Measurements from ENCODE around the gene COL17A1. TPM values are rescaled to one million over a fixed set of nuclear protein-coding genes. Genes with fewer than 3 reads are reported as not detected.

Gene COL17A1
- total and polyA plus RNA-seq, 9 of the 15 experiments (the other 6 are each of a cell fraction or from before 2014, with no cell fraction given), result not detected

DNA sequence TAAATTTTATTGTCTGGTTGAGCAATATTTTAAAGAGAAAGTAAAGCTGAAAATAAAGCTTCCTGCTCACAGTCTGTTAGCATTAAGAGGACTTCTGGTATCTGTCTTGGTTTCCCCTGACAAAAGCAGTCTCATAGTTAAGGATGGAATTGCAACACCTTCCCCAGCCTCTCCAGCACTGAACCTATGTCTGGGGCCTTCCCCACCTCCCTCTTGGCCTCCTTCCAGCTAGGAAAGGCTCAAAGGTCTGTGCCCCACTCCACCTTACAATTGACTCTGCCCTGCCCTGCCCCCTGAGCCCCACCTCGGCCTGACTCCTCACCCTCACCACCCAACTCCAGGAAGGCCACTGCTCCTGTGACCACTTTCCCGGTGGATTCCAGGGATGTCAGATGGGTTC lies 33.2 kb downstream of the COL17A1 start:
- Histone ChIP-seq H3K9ac (ENCODE audit: insufficient read depth in 1 of 2, low read depth in 2 of 2, low read length in 2 of 2) (no peak overlapping the region), H3K9me1 (ENCODE audit: control insufficient read depth, insufficient read depth, low read length) (no peaks in the 10 kb centered on the region), H3K79me2 (ENCODE audit: control insufficient read depth, insufficient read depth, low read length) (no peaks in the 10 kb centered on the region), H3K4me1 (replicated peaks in 1 of 2; ENCODE audit: control insufficient read depth in 2 of 2, insufficient read depth in 2 of 2, low read length in 2 of 2) (no peaks in the 10 kb centered on the region), H3K4me3 (no peak overlapping the region), H4K20me1 (replicated peaks; ENCODE audit: control insufficient read depth, insufficient read depth, low read length) (no peaks in the 10 kb centered on the region), H3K27ac (ENCODE audit: extremely low read depth, low read depth, low read length) (no peak overlapping the region), H3K27me3 (ENCODE audit: control insufficient read depth in 2 of 2, insufficient read depth in 2 of 2, low read length in 2 of 2) (peaks cover 2 to 46% of the 10 kb centered on the region in 2 experiments; a peak in 2 of 5 replicates), H3K9me3 (replicated peaks; ENCODE audit: control insufficient read depth, insufficient read depth, low read depth, low read length) (no peaks in the 10 kb centered on the region), H2AFZ (ENCODE audit: low read depth, low read length) (no peak overlapping the region), H3K4me2 (ENCODE audit: insufficient read depth, low read length) (no peak overlapping the region), H3K36me3 (ENCODE audit: control insufficient read depth, insufficient read depth, low read length) (no peaks in the 10 kb centered on the region)
- BruUV-seq (replicated peaks), result no TSS peak
- CTCF ChIA-PET (ENCODE audit: low intra/inter-chr PET ratio), result no interaction called here
- ATAC-seq, result no peak
- WGBS (ENCODE audit: insufficient coverage, low coverage, missing lambda C conversion rate), result 0% methylated on average over 2 of the region's 2 CpGs
- intact Hi-C loops (cut with micrococcal nuclease) (no loop called here), in situ Hi-C loops (cut with MboI) (no loop called here)
- POLR2A ChIA-PET, result no interaction called here
- no peak for TF ChIP-seq ARHGAP35 (IDR thresholded peaks at IDR 0.05; ENCODE audit: partially characterized antibody)
- TF ChIP-seq, protein P1, sequence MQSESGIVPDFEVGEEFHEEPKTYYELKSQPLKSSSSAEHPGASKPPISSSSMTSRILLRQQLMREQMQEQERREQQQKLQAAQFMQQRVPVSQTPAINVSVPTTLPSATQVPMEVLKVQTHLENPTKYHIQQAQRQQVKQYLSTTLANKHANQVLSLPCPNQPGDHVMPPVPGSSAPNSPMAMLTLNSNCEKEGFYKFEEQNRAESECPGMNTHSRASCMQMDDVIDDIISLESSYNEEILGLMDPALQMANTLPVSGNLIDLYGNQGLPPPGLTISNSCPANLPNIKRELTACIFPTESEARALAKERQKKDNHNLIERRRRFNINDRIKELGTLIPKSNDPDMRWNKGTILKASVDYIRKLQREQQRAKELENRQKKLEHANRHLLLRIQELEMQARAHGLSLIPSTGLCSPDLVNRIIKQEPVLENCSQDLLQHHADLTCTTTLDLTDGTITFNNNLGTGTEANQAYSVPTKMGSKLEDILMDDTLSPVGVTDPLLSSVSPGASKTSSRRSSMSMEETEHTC (IDR thresholded peaks at IDR 0.05), result no peak
- no peak for TF ChIP-seq BRD9 (IDR thresholded peaks at IDR 0.05; ENCODE audit: low read depth, partially characterized antibody)
- no peak for TF ChIP-seq CHAMP1 (IDR thresholded peaks at IDR 0.05)
- TF ChIP-seq ZNF175 (CRISPR knock-in tag; IDR thresholded peaks at IDR 0.05; ENCODE audit: low read depth), result no peak
- no peak for TF ChIP-seq PHF8 (IDR thresholded peaks at IDR 0.05; ENCODE audit: borderline replicate concordance, low read length)
- TF ChIP-seq, protein P2, sequence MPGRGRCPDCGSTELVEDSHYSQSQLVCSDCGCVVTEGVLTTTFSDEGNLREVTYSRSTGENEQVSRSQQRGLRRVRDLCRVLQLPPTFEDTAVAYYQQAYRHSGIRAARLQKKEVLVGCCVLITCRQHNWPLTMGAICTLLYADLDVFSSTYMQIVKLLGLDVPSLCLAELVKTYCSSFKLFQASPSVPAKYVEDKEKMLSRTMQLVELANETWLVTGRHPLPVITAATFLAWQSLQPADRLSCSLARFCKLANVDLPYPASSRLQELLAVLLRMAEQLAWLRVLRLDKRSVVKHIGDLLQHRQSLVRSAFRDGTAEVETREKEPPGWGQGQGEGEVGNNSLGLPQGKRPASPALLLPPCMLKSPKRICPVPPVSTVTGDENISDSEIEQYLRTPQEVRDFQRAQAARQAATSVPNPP (IDR thresholded peaks at IDR 0.05; ENCODE audit: borderline replicate concordance, insufficient read depth, insufficient read length), result no peak
- no peak for DNase-seq (ENCODE audit: extremely low read depth in 1 of 4, low spot score in 3 of 4)
- no peak for FAIRE-seq
